C4-2B (cell line): ENCODE data around the gene ATP2B2.

ENCODE experiments used
- H3K27ac ChIP-seq: fragments of 450-650 bp; 2 replicates; pipeline ENCODE4 v1.5.1; 2017
- ZFX ChIP-seq: fragments of 450-650 bp; IDR thresholded peaks from 2 replicates; pipeline ENCODE4 v1.6.1; 2017
- TF ChIP-seq, protein P1 (sequence below): fragments of 450-650 bp; conservative IDR thresholded peaks from 2 replicates; pipeline ENCODE4 v1.5.1; 2017; ENCODE audit warnings: mild to moderate bottlenecking

ATP2B2 gene

GRCh38 chr3:10320320-10320677, 185.1 kb downstream of the ATP2B2 start:
- peak overlapping the region; percentile 91 for H3K27ac ChIP-seq
- TF ChIP-seq, protein P1, sequence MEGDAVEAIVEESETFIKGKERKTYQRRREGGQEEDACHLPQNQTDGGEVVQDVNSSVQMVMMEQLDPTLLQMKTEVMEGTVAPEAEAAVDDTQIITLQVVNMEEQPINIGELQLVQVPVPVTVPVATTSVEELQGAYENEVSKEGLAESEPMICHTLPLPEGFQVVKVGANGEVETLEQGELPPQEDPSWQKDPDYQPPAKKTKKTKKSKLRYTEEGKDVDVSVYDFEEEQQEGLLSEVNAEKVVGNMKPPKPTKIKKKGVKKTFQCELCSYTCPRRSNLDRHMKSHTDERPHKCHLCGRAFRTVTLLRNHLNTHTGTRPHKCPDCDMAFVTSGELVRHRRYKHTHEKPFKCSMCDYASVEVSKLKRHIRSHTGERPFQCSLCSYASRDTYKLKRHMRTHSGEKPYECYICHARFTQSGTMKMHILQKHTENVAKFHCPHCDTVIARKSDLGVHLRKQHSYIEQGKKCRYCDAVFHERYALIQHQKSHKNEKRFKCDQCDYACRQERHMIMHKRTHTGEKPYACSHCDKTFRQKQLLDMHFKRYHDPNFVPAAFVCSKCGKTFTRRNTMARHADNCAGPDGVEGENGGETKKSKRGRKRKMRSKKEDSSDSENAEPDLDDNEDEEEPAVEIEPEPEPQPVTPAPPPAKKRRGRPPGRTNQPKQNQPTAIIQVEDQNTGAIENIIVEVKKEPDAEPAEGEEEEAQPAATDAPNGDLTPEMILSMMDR = no peak
- no peak for TF ChIP-seq ZFX

GRCh38 chr3:10319804-10320203, 185.6 kb downstream of the ATP2B2 start:
- TF ChIP-seq, protein P1 = no peak
- TF ChIP-seq ZFX = no peak
- peak overlapping the region; percentile 91; the same call in 1 of the 2 replicates for H3K27ac ChIP-seq

DNA sequence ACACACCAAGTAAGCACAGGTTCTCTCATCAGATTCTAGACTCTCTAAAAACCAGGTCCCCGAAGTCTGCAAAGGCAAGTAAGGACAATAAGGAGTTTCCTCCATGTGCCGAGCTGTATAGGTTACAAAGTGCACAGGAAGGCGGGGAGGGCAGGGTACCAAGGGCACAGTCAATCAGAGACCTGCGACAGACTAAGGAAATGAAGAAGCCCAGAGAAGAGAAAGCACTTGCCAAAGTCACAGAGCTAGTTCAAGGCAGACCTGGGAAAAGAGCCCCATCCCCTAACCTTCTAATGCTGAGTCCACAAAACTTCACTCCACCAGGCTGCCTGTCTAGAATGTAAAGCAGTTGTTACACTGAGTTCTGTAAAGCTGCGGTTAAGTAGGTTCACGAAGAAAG, 186.1 kb downstream of the ATP2B2 start:
- no peak overlapping the region for H3K27ac ChIP-seq
- TF ChIP-seq, protein P1 = no peak
- no peak for TF ChIP-seq ZFX

GRCh38 chr3:10317961-10318350, 187.4 kb downstream of the ATP2B2 start:
- H3K27ac ChIP-seq = no peak overlapping the region
- TF ChIP-seq, protein P1 = no peak
- no peak for TF ChIP-seq ZFX

DNA sequence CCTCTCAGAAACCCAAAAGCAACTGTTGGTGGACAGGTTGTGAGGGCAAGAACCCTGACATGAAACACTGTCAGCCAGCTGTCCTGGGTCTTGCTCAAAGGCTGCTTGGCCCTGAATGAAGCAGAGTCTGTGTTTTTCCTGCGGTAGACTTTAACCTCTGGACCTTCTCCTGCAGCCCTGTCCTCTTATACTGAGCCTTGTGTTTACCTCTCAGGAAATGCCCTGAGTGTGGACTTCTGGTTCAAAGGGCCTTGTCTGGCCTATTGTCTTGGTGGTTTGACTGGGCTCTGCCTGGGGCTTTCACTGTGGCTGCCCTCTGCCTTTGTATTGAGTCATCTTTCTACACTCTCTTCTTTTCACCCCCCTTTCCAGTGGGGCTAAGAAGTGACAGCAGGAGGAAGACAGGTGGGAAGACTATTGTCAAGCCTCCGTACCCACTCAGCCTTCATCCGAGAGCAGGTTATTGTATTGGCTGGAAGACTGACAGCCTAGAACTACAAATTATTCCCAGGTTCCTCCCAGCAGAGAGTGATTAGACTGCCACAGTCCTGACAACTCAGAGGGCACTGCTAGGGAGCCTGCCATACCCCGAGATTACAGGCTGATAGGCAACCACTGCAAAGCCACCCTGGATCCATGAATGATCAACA, 187.9 kb downstream of the ATP2B2 start:
- TF ChIP-seq ZFX = no peak
- TF ChIP-seq, protein P1 = no peak
- H3K27ac ChIP-seq = no peak overlapping the region

GRCh38 chr3:10315771-10316344, 189.5 kb downstream of the ATP2B2 start:
- TF ChIP-seq, protein P1 = no peak
- no peak for TF ChIP-seq ZFX
- no peak overlapping the region for H3K27ac ChIP-seq

DNA sequence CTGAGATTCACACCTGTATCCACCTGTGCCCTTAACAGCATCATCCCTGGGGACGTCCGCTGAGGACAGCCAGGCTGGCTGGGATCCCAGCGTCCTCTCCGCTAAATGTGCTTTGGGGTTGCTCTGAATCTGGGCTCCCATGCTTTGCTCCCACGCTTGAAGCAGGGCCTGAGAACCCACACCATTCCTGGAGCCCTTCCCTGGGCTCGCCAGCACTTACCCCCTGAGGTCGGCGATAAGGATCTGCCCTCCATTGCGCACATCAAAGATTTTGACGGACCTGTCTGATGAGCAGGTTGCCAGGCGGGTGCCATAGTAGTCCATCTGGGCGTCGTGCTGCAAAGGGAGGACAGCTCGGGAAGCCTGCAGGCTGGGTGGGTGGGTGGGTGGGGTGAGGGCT, 190.3 kb downstream of the ATP2B2 start:
- TF ChIP-seq, protein P1 = no peak
- TF ChIP-seq ZFX = no peak
- H3K27ac ChIP-seq = no peak overlapping the region
